NCI-H82 treated with DMSO at 0.1 percent for 48 hours (cell line): ENCODE measurements around the gene RPLP2.

ENCODE experiments used
- DNase-seq: peaks from one replicate; lab custom pipeline; 2025; ENCODE audit not compliant: unreplicated experiment; lab: John Stamatoyannopoulos, UW

Gene RPLP2

GRCh38 chr11:846496-847098 is 36.8 kb downstream of the RPLP2 start:
- DNase-seq = no peak

- no peak for DNase-seq
Observed at GRCh38 chr11:847876-848275, 38.1 kb downstream of the RPLP2 start.

GRCh38 chr11:848380-848931 is 38.7 kb downstream of the RPLP2 start:
- no peak for DNase-seq

GRCh38 chr11:849104-849824 is 39.5 kb downstream of the RPLP2 start:
- DNase-seq = peak; percentile 27

- no peak for DNase-seq
Observed at GRCh38 chr11:849951-850774, 40.4 kb downstream of the RPLP2 start.

GRCh38 chr11:850775-851763 is 41.3 kb downstream of the RPLP2 start:
- DNase-seq = no peak

- no peak for DNase-seq
Observed at GRCh38 chr11:852762-853161, 43.0 kb downstream of the RPLP2 start.

GRCh38 chr11:853682-854448 is 44.1 kb downstream of the RPLP2 start:
- no peak for DNase-seq

GRCh38 chr11:854601-855329 is 45.0 kb downstream of the RPLP2 start:
- no peak for DNase-seq

- DNase-seq = no peak
Observed at GRCh38 chr11:855330-855674, 45.5 kb downstream of the RPLP2 start.

GRCh38 chr11:855796-856195 is 46.0 kb downstream of the RPLP2 start:
- DNase-seq = no peak

- DNase-seq = no peak
Observed at GRCh38 chr11:856397-856796, 46.6 kb downstream of the RPLP2 start.

- no peak for DNase-seq
Observed at GRCh38 chr11:858053-858761, 48.4 kb downstream of the RPLP2 start.

- no peak for DNase-seq
Observed at GRCh38 chr11:858762-859339, 49.1 kb downstream of the RPLP2 start.

- DNase-seq = peak; percentile 24
Observed at GRCh38 chr11:859394-860131, 49.8 kb downstream of the RPLP2 start.

- DNase-seq = no peak
Observed at GRCh38 chr11:860234-861104, 50.7 kb downstream of the RPLP2 start.

GRCh38 chr11:861105-861479 is 51.3 kb downstream of the RPLP2 start:
- no peak for DNase-seq
